Activated CD4-positive, CD25-positive, alpha-beta regulatory T cell treated with anti-CD3 and anti-CD28 coated beads, Interleukin-2, amount 50 U/mL, for 16 hours (primary cell): ENCODE results near the gene MYCBP2.
"Not testable (repeated sequence)": the region's sequence is repeated elsewhere in the genome, so short reads cannot be mapped to it uniquely, and the experiment has no call there.

Source experiments
- DNase-seq: peaks from one replicate; pipeline ENCODE4 v3.0.0-alpha.2; 2020; ENCODE audit warnings: low read depth, low spot score

Gene MYCBP2

GRCh38 chr13:77338961-77339401, 12.1 kb upstream of the MYCBP2 start:
- DNase-seq: no peak

DNA sequence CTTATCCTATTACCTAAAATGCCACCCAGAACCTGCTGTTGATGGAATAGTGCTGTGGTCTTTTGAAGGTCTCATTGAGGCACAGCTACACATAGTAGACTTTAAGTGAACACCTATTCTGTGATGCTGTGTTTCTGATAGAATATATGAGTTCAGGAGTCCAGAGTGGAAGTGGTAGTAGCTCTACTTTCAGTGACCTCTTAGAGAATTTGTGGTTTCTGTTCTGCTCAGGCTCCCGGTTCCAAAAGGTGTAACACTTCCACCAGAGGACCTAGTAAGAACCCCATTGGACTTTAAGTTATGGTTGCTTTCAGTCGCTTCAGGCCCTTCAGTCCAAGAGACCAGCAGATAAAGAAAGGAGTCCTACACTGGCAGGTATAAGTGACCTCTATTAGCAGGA, 11.4 kb upstream of the MYCBP2 start:
- DNase-seq: no peak

DNA sequence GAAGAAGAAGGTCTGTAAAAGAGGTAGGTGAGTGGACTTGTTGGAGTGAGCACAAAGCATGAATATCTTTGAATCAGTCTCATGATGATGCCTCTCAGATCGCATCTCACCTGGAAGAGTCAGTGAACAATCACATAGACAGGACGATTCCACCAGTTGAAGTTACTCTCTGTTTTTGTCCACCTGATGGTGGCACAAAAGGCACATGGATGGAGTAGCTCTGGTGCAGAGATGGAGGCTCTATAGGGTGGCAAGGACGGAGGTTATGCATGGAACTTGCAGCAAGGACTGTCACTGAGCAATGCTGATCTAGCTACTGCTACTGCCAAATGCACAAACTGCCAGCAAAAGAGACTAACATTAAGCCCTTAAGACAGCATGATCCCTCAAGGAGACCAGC, 10.3 kb upstream of the MYCBP2 start:
- DNase-seq: no peak

DNA sequence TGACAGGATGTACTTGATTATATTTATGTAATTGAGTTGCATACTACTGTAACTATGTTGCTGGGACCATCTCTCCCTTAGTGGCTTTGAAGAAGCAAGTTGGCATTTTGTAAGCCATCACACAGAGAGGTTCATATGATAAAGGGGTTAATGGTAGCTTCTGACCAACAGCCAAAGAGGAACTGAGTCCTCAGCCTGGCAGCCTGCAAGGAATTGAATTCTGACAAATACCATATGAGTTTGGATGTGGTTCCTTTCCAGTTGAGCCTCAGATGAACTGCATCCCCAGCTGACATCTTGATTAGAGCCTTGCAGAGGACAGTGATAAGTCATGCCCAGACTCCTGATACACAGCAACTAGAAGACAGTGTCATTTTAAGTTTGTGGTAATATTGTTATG, 8.6 kb upstream of the MYCBP2 start:
- DNase-seq: no peak

DNA sequence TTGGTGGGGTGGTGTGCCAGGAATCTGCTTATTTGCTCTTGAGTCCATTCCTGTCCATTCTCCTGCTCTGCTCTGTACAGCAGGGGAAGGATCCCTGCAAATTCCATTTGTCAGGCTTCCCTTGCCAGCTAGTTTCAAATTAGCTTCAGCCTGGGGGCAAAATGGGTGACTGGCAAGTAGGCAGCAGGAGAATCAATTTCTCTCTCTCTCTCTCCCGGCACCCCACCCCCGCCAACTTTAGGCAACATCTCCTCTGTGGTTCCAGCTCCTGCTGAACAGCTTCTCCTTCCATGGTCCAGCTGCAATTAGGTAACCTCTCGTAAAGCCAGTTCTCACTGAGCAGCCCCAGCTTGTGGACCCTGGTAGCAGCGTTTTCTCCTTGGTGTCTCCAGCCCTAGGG, 6.7 kb upstream of the MYCBP2 start:
- DNase-seq: no peak

DNA sequence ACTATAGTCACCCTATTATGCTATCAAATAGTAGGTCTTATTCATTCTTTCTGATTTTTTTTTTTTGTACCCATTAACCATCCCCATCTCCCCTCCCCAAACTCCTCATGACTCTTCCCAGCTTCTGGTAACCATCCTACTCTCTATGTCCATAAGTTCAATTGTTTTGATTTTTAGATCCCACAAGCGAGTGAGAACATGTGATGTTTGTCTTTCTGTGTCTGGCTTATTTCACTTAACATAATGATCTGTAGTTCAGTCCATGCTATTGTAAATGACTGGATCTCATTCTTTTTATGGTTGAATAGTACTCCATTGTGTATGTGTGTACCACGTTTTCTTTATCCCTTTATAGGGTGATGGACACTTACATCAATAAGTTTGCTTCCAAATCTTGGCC, 4.5 kb upstream of the MYCBP2 start:
- no peak for DNase-seq

GRCh38 chr13:77329911-77330584, 3.2 kb upstream of the MYCBP2 start:
- no peak for DNase-seq

DNA sequence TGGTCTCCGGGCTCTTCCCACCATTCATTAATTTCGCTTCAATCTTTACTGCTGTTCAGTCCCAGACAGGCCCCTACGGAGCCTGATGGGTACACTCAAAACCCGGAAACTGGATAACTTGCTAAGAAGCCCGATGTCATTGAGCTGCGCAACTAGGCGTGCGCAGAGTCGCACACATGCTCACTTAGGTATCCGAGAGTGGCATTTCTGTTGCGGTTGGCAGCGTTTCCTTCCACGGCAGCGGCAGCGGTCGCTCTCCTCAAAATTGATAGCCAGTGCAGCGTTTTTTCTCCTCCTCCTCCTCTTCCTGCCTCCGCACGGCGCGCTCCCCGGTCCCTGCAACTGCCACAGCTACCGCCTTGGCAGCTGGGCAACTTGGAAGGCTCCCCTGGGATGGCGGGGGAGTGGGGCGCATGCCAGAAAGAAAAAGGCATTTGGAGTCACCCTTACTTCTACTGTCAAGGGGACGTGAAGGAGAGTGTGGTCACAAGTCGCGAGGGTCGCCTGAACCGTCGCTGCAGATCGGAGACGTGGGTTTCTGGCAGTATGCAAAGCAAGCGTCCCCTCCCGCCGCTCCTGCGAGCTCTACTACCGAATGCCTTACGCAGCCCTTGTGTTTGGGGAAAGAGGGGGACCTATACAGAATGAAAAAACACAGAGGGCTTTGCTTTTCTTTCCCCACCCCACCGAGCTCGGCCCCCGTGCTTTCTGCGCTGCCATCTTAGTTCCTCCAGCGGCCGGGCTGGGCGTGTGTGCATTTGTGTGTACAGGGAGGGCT, 2.4 kb upstream of the MYCBP2 start:
- DNase-seq: peak; percentile 81

GRCh38 chr13:77328819-77329132, 1.9 kb upstream of the MYCBP2 start:
- no peak for DNase-seq

GRCh38 chr13:77325371-77325980, 1.4 kb downstream of the MYCBP2 start:
- DNase-seq: no peak

DNA sequence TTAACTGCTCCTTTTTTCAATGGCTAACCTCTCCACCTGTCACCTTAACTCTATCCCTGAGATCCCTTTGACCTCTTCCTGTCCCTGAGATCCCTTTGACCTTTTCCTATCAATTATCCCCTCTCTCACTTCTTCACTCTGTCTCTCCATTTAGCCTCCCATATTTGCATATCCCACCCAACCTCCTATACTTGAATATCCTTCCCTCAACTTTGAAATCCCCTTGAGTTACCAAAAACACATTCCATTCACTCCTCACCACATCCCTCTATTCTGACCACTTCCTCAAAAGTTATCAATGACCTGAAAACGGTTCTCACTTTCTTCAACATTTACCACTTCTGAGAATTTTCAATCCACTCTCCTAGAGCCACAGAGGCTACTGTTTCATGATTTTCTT, 3.0 kb downstream of the MYCBP2 start:
- no peak for DNase-seq

- no peak for DNase-seq
Measured at GRCh38 chr13:77319536-77319935, 7.4 kb downstream of the MYCBP2 start.

GRCh38 chr13:77318741-77319140, 8.2 kb downstream of the MYCBP2 start:
- DNase-seq: no peak

DNA sequence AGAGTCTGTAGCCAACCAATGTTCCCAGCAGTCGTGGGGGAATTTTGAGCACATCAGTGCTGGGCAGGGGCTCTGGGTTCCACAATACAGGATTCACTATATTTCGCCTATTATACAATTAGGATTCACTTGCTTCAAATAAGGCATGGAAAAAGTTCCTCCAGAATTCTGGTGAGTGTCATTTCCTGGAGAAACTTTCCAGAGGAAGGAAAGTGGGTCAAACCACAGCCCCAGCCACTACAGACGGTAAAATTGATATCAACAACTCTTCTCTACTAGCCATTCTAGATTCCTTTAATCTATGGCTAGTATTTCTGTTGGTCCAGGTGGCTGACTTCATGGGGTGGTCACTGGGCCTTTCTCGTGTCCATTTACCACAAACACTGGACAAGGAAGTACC, 10.5 kb downstream of the MYCBP2 start:
- no peak for DNase-seq

GRCh38 chr13:77315509-77315908, 11.4 kb downstream of the MYCBP2 start:
- not testable (repeated sequence) for DNase-seq

DNA sequence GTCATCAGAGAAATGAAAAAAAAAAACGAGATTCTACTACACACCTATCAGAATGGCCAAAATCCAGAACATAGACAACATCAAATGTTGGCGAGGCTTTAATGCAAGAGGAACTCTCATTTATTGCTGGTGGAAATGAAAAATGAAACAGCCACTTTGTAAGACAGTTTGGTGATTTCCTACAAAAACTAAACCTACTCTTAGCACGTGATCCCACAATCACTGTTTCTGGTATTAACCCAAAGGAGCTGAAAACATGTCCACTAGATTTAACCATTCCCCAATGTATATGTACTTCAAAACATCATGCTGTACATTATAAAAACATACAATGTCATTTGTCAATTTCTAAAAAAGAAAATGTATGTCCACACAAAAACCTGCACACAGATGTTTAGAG, 13.0 kb downstream of the MYCBP2 start:
- DNase-seq: no peak

- no peak for DNase-seq
Measured at GRCh38 chr13:77312311-77312710, 14.6 kb downstream of the MYCBP2 start.

GRCh38 chr13:77310579-77311279, 16.2 kb downstream of the MYCBP2 start:
- DNase-seq: no peak

- no peak for DNase-seq
Measured at GRCh38 chr13:77310161-77310560, 16.7 kb downstream of the MYCBP2 start.

DNA sequence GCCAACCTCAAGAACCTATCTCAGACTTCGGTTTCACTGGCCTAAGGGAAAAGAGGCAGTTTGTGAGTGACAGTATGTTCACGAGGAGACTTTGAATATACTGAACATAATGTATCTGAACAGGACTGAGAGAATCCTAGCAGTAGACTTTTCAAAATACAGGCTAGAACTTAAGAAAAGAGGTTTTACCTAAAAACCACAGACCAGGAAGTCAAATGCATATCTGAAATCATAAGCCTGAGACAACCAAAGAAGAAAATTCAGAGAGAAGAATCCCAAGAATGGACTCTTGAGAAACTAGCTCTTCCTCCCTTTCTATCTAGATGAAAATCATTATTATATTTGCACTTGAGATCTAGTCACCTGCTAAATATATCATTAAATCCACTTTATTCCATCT, 17.6 kb downstream of the MYCBP2 start:
- no peak for DNase-seq

GRCh38 chr13:77306458-77306857, 20.4 kb downstream of the MYCBP2 start:
- DNase-seq: no peak

GRCh38 chr13:77305266-77305665, 21.6 kb downstream of the MYCBP2 start:
- no peak for DNase-seq
